OCI-LY7 (cell line): ENCODE data around the gene GJC1.

Source experiments
- CTCF ChIP-seq: fragments of 200-600 bp; sonication (generic); conservative IDR thresholded peaks from 2 replicates; pipeline ENCODE4 v1.5.1; 2014; ENCODE audit warnings: mild to moderate bottlenecking, antibody characterized with exemption, low read length, moderate library complexity, mixed read lengths
- EZH2phosphoT487 ChIP-seq: fragments of 200-600 bp; sonication (generic); IDR thresholded peaks from 2 replicates; pipeline ENCODE4 v1.6.1; 2018; ENCODE audit warnings: low read depth, borderline replicate concordance, mild to moderate bottlenecking, mixed run types, antibody characterized with exemption, low read length, moderate library complexity, mixed read lengths

- TF ChIP-seq CTCF (no peak), EZH2phosphoT487 (no peak)
Observed at GRCh38 chr17:44768505-44769142, 61.5 kb downstream of the GJC1 start.
